ENCODE data around the gene TNS4. TPM values are rescaled to one million over a fixed set of nuclear protein-coding genes. Genes with fewer than 3 reads are reported as not detected.
A peak's percentile ranks its signal among the peaks of the same experiment; 100 is the strongest.

Gene TNS4
- total RNA-seq, 4 donors from 2014 or later, result 0.30 TPM; not detected in 3

DNA sequence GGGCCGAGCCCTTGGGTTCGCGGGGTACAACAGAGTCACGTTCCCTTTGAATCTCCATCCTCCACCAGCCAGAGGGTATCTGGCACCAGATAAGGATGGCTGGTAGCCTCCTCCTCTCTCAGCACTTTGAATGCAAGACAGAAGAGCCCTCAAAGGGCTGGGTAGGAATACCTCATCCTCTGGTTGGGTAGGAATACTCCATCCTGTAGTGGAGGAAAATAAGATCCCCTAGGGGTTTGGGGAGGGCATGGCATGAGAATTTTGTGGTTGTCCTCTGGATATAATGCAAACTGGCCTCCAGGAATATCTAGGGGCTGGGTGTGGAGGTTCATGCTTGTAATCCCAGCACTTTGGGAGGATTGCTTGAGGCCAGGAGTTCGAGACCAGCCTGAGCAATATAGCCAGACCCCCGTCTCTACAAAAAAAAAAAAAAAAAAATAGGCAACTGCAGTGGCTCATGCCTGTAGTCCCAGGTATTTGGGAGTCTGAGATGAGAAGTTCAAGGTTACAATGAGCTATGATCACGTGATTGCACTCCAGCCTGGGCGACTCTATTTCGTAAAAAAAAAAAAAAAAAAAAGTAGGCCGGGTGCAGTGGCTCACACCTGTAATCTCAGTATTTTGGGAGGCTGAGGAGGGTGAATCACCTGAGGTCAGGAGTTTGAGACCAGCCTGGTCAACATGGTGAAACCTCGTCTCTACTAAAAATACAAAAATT, 55.5 kb downstream of the TNS4 start:
- H3K36me3 ChIP-seq, result no peaks in the 10 kb centered on the region
- peak overlapping the region; percentile 63 to 87 (median 80) for H3K4me3 ChIP-seq
- TF ChIP-seq POLR2A (IDR thresholded peaks at IDR 0.05) (no peak), EP300 (IDR thresholded peaks at IDR 0.05) (no peak)
- TF ChIP-seq, protein P1, sequence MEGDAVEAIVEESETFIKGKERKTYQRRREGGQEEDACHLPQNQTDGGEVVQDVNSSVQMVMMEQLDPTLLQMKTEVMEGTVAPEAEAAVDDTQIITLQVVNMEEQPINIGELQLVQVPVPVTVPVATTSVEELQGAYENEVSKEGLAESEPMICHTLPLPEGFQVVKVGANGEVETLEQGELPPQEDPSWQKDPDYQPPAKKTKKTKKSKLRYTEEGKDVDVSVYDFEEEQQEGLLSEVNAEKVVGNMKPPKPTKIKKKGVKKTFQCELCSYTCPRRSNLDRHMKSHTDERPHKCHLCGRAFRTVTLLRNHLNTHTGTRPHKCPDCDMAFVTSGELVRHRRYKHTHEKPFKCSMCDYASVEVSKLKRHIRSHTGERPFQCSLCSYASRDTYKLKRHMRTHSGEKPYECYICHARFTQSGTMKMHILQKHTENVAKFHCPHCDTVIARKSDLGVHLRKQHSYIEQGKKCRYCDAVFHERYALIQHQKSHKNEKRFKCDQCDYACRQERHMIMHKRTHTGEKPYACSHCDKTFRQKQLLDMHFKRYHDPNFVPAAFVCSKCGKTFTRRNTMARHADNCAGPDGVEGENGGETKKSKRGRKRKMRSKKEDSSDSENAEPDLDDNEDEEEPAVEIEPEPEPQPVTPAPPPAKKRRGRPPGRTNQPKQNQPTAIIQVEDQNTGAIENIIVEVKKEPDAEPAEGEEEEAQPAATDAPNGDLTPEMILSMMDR (IDR thresholded peaks at IDR 0.05), result peak in 3 of 5 experiments; percentile 13 to 26 (median 15)
- DNase-seq (ENCODE audit: low spot score in 2 of 2), result no peak
- H3K9me3 ChIP-seq, result no peaks in the 10 kb centered on the region
- H3K27me3 ChIP-seq, result no peaks in the 10 kb centered on the region
- peak overlapping the region; percentile 85 to 95 (median 90) for H3K27ac ChIP-seq
- 40 to 50% methylated on average over 11 of the region's 11 CpGs for WGBS, 2 donors
- peaks cover 0 to 77% (median 65%) of the 10 kb centered on the region in 4 donors for H3K4me1 ChIP-seq

- 3 to 8% methylated on average over 12 to 15 of the region's 15 CpGs for WGBS, 2 donors
- TF ChIP-seq EP300 (IDR thresholded peaks at IDR 0.05) (peak in 1 of 2 donors; percentile 8), POLR2A (IDR thresholded peaks at IDR 0.05) (no peak)
- Histone ChIP-seq H3K36me3 (no peaks in the 10 kb centered on the region), H3K27ac (peak overlapping the region; percentile 85 to 95 (median 90)), H3K9me3 (no peaks in the 10 kb centered on the region), H3K4me1 (peaks cover 0 to 62% (median 48%) of the 10 kb centered on the region in 4 donors), H3K27me3 (no peaks in the 10 kb centered on the region), H3K4me3 (peak overlapping the region; percentile 63 to 87 (median 80))
- DNase-seq (ENCODE audit: low spot score in 2 of 2), result no peak
These were observed 57.2 kb downstream of the TNS4 start for GRCh38 chr17:40443988-40444899.

- peak; percentile 71 to 82 for DNase-seq (ENCODE audit: low spot score in 2 of 2)
- Histone ChIP-seq H3K36me3 (no peaks in the 10 kb centered on the region), H3K27ac (peak within 1 kb of the TSS; percentile 85 to 95 (median 90)), H3K9me3 (no peaks in the 10 kb centered on the region), H3K27me3 (no peaks in the 10 kb centered on the region), H3K4me3 (peak within 1 kb of the TSS; percentile 63 to 87 (median 80)), H3K4me1 (peaks cover 0 to 54% (median 39%) of the 10 kb centered on the region in 4 donors)
- peak; percentile 77 to 79 for TF ChIP-seq POLR2A (IDR thresholded peaks at IDR 0.05)
- TF ChIP-seq, protein P1 (IDR thresholded peaks at IDR 0.05), result peak; percentile 33 to 71 (median 43)
- TF ChIP-seq EP300 (IDR thresholded peaks at IDR 0.05), result peak in 1 of 2 donors; percentile 32
- 1 to 2% methylated on average over 38 to 66 of the region's 98 CpGs for WGBS, 2 donors
These were observed 58.0 kb downstream of the TNS4 start, which contains the start of gene IGFBP4 for GRCh38 chr17:40443196-40443987. TSS of gene IGFBP4 (plus strand) at chr17:40443450. CDS start at chr17:40443736, 286 bp downstream.

GRCh38 chr17:40442392-40443195, 58.8 kb downstream of the TNS4 start:
- H3K27ac ChIP-seq, result peak overlapping the region; percentile 85 to 95 (median 90)
- H3K4me1 ChIP-seq, result peaks cover 0 to 46% (median 31%) of the 10 kb centered on the region in 4 donors
- H3K4me3 ChIP-seq, result peak overlapping the region; percentile 63 to 87 (median 80)
- WGBS, 2 donors, result 16 to 21% methylated on average over 22 to 28 of the region's 29 CpGs
- H3K27me3 ChIP-seq, result no peaks in the 10 kb centered on the region
- DNase-seq (ENCODE audit: low spot score in 2 of 2), result peak in 1 of 2 donors; percentile 32
- TF ChIP-seq EP300 (IDR thresholded peaks at IDR 0.05), result no peak
- TF ChIP-seq, protein P1 (IDR thresholded peaks at IDR 0.05), result peak in 1 of 5 experiments; percentile 35
- no peaks in the 10 kb centered on the region for H3K36me3 ChIP-seq
- no peaks in the 10 kb centered on the region for H3K9me3 ChIP-seq

All from tibial nerve (tissue), 4 donors.